HG03175 (cell line): ENCODE results near the gene OGG1.

Experiments
- ATAC-seq: cut with Tn5 transposase; IDR thresholded peaks from one replicate; pipeline ENCODE4 v1.9.1; 2021; ENCODE audit warnings: mild to moderate bottlenecking, moderate library complexity; ENCODE audit not compliant: unreplicated experiment

OGG1 gene

GRCh38 chr3:9781978-9782603, 32.3 kb downstream of the OGG1 start:
- ATAC-seq, result no peak

DNA sequence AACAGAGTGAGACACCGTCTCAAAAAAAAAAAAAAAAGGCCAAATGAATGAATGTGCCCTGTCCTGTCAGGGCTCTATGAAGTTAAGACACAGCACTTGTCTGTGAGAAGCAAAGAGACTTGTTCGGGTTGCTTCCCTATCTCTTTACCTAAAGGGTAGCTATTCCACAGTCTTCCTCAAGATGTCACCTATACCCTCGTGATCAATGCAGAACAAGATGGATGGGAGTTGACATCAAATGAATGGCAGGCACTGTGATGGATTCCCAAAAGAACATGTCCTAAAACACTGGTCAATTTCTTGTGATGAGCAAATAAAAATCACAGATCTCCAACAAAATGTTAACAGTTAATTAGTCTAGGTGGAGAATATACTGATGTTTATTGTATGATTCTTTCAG, 33.0 kb downstream of the OGG1 start:
- ATAC-seq, result no peak

- ATAC-seq, result no peak
These were observed 34.2 kb downstream of the OGG1 start for GRCh38 chr3:9783954-9784353.

DNA sequence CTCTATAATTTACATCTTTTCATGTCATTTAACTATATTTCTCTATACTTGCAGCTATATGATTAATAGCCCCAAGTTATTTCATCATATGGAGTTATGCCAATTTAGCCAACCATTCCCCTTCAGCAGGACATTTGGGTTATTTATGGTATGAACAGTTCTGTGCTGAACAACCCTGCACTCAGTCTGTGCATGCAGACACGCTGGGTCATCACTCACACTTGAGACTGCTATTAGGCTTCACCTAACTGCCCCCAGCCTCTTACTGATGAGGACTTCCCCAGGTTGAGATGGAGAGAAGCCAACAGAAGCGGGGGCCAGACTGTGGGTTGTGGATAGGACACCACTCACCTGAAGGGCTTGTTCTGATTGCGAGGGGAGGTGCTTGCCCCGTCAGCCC, 35.2 kb downstream of the OGG1 start:
- ATAC-seq, result no peak

GRCh38 chr3:9785602-9786001, 35.9 kb downstream of the OGG1 start:
- no peak for ATAC-seq

- ATAC-seq, result no peak
These were observed 36.5 kb downstream of the OGG1 start for GRCh38 chr3:9786209-9786739.

DNA sequence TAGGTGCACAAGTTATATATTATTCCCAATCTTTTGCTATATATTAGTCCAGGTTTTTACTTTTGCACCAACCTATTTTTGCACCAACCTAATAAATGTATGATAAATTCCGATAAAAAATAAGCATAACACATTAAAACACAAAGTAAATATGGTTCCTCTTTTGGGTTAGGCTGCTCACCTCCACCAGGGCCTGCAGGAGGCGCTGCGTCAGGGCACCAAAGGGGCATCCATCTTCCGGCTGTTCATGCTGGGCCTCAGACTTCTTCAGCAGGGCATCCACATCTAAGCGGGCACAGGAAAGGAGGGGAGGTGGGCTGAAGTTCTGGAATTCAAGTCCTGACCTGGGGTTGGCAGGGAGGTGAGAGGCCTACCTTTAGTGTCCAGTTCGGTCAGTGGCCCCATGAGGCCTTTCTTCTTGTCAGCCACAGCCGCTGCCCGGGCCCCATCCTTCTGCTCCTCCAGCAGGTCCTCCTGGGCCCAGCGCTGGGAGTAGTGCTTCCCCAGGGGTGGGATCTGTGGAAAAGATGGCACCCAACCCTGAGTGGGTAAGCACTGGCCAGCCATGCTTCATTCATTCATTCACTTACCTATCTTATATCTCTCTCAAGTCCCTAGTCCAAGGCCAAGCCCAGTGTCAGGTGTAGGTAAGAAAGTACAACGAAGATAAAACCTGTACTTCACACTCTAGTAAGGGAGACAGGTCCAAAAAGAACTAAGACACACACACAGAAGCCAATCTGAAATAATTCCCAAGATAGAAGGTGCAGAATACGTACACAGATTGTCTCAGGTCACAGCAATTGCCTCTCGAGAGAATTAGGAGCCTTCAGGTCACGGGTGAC, 37.3 kb downstream of the OGG1 start:
- no peak for ATAC-seq

DNA sequence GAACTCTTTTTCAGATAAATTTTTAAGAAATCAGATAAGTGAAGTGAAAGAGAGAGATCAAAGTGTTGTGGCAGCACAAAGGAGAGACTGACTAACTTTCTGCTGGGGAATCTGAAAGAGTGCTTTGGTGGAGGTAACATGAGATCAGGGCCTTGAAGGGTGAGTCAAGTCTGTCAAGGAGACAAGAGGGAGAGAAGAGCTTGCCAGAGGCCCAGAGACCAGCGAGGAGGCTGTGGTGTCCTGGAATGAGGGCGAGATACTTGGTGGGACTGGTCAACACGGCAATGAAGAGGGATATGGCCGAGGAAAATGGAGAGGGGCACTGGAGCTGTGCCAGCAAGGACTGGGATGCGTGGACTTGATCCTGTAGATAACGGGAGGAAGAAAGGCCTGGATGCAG, 38.0 kb downstream of the OGG1 start:
- no peak for ATAC-seq

GRCh38 chr3:9791127-9791526, 41.4 kb downstream of the OGG1 start:
- no peak for ATAC-seq

- no peak for ATAC-seq
These were observed 42.1 kb downstream of the OGG1 start for GRCh38 chr3:9791790-9792404.

DNA sequence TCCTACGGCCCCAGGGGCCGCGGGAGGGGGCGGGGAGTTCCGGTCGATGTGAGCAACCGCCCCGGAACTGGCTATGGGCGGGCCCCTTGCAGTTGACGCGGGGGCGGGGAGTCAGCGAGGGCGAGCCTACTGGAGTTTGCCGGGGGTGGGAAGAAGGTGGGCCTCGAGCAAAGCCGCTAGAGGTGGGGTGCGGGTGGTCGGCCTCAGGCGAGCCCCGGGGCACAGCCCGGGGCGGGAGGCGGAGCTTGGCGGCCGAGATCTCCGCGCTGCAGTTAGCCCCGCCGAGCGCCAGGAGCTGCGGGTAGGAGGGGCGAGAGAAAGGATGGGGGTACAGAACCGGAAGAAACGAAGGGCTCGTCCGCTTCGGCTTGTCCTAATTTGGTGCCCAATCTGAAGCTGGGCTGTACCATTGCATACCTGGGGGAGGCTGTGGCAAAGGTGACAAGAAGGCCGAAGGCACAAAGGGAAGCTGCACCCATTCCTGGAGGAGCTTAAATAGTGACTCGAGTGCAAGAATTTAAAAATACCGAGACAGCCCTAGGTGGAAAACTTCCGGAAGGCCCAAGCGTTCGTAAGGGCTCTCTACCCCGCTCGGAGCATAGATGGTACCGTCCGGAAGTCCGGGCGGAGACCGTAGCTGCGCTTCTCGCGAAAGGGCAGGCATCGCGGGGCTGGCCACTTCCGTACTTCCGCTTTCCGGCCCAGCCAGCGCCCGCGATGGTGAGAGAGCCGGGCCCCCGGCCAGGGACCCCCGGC, 42.8 kb downstream of the OGG1 start, which contains the start of the genes ARPC4 and TADA3:
TSS of gene ARPC4 (plus strand) at position 678 of the 756 bp plus-strand sequence. CDS start at position 718, 40 bp downstream.
TSS of gene TADA3 (minus strand) at position 69 of the 756 bp plus-strand sequence. CDS start 1,007 bp downstream, outside the sequence.
- ATAC-seq, result peak; percentile 84

DNA sequence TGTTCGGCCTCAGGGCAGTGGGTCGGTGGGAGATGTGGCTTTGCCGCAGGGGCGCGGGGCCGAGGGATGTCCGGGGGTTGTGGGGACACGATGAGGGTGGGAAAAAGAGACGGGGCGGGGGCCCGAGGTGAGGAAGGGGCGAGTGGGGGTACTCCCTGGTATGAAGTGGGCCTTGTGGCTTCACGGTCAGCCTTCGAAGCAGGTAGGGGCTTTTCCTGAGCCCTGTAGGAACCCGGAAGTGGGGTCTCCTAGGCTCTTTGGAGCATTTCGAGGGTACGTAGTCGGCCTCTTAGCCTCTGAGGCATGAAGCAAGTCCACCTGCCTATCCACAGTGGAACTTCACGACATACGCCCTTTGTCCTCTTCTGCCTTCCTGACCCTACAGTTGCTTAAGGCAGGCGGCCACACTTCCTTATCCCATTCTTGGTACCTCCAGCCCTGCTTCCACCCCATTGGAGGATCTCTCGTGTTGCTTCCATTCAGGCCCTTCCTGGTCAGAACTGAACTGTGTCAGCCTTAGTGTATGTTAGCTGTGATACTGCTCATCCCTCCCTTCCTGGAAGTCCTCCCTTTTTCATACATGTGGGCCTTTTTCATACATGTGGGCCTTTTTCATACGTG, 43.5 kb downstream of the OGG1 start:
- no peak for ATAC-seq

DNA sequence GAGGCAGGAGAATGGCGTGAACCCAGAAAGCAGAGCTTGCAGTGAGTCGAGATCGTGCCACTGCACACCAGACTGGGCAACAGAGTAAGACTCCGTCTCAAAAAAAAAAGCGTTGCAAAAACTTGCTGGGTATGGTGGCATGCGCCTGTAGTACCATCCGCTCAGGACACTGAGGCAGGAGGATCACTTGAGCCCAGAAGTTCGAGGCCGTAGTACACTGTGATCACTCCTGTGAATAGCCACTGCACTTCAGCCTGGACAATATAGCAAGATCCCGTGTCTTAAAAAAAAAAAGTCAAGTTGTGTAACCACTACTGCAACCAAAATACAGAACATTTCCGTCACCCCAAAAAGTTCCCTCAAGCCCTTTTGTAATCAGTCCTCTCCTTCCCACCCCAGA, 44.6 kb downstream of the OGG1 start:
- no peak for ATAC-seq

GRCh38 chr3:9795207-9795606, 45.5 kb downstream of the OGG1 start:
- no peak for ATAC-seq

- ATAC-seq, result no peak
These were observed 47.6 kb downstream of the OGG1 start for GRCh38 chr3:9797196-9797945.

DNA sequence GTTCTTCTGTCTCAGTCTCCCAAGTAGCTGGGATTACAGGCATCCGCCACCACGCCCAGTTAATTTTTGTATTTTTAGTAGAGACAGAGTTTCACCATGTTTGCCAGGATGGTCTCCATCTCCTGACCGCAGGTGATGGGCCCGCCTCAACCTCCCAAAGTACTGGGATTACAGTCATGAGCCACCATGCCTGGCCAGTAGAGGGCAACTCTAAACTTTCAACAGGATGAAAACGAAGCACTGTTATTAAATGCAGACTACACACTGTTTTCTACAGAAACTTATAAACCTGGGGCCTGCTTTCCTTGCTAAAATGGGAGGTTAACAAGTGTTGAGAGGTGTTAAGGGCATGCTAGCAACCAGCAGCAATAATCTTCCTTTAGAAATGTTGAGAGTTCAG, 50.8 kb downstream of the OGG1 start:
- ATAC-seq, result no peak

DNA sequence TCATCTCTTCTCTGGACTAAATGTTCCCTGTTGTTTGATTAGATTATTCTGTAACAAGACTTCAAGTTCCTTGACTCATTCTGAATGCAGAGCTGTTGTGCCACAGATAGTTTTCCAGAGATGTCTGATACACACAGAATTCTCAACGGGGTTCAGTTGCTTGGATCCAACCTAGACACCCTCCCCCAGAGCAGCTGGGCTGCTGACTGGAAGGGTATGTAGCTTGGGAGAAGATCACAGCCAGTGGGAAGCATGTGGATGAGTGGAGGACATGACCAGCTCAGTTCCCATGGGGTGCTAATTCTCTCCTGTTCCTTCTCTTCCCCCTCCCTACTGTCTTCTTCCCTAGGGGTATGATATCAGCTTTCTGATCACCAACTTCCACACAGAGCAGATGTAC, 53.7 kb downstream of the OGG1 start:
- ATAC-seq, result no peak

- no peak for ATAC-seq
These were observed 55.2 kb downstream of the OGG1 start for GRCh38 chr3:9804996-9805395.

DNA sequence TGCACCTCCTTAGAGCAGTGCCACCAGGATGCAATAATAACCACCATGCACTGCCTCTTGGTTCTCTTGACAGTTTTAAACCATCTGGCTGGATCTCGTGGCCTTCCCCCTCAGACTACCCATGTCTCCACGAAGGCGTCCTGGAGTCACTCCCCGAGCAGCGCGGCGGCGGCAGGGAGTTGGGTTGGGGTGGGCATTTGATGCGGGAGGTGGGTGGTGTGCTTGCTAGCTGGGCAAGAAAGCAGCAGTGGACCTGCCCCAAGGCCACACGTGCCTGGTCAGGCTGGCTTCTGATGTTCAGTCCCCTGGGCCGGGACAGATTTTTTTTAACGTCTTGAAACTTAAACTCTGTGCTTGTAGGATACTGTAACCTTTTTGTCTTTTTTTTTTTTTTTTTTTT, 56.4 kb downstream of the OGG1 start:
- no peak for ATAC-seq
